ENCODE measurements around the gene C21orf91. TPM values are rescaled to one million over a fixed set of nuclear protein-coding genes. Genes with fewer than 3 reads are reported as not detected.

Gene C21orf91
- total RNA-seq = 4.3 and 5.7 TPM in 2 replicates

GRCh38 chr21:17819114-17819876 lies at the start of gene C21orf91:
Gene C21orf91, minus strand, starts transcription at chr21:17819356. Its CDS starts 1,038 bp downstream, at chr21:17818318.

Other genes with a start within 250 kb of the C21orf91 start
- gene BTG3, start 206.5 kb downstream of the C21orf91 start, total RNA-seq = 12.9 and 17.6 TPM in 2 replicates